AG04449 (cell line): ENCODE results near the gene PXMP4.
"Not testable (repeated sequence)": the region's sequence is repeated elsewhere in the genome, so short reads cannot be mapped to it uniquely, and the experiment has no call there.

Experiments used
- CTCF ChIA-PET: fragments of 350-600 bp; formaldehyde crosslinking; extraction: SDS; loops from one replicate; lab custom pipeline; 2021; ENCODE audit warnings: antibody characterized with exemption; lab: Yijun Ruan, JAX
- POLR2A ChIA-PET: fragments of 400-600, 350-600 bp; formaldehyde crosslinking; extraction: SDS; loops from one replicate; lab custom pipeline; 2020; ENCODE audit warnings: antibody characterized with exemption, inconsistent platforms; lab: Yijun Ruan, JAX
- DNase-seq: peaks from one replicate; pipeline ENCODE4 v3.0.0-alpha.2; 2010; ENCODE audit warnings: low read depth, low spot score
- H3K4me3 ChIP-seq: 2 replicates; pipeline ENCODE4 v1.5.1; 2011; ENCODE audit warnings: low read depth, mild to moderate bottlenecking, control low read depth, low read length
- CTCF ChIP-seq: IDR thresholded peaks from one replicate; pipeline ENCODE4 v1.5.1; 2011; ENCODE audit warnings: mild to moderate bottlenecking, moderate library complexity, low read length, control low read depth, inconsistent platforms; ENCODE audit not compliant: insufficient read depth; ENCODE audit errors: missing control alignments

Gene PXMP4

GRCh38 chr20:33761698-33762250 lies 41.7 kb upstream of the PXMP4 start:
- ChIA-PET POLR2A (no interaction called here), CTCF (no interaction called here)
- H3K4me3 ChIP-seq = no peak overlapping the region
- DNase-seq = no peak
- no peak for TF ChIP-seq CTCF

GRCh38 chr20:33757458-33757857 lies 37.3 kb upstream of the PXMP4 start:
- ChIA-PET POLR2A (no interaction called here), CTCF (interaction anchor here (1.2 kb wide), 1 partner anchor 23 kb away, joined by 3 read pairs; no protein-coding TSS in a partner anchor)
- no peak for TF ChIP-seq CTCF
- no peak overlapping the region for H3K4me3 ChIP-seq
- no peak for DNase-seq

- H3K4me3 ChIP-seq = no peak overlapping the region
- ChIA-PET POLR2A (no interaction called here), CTCF (interaction anchor here (1.2 kb wide), 1 partner anchor 23 kb away, joined by 3 read pairs; no protein-coding TSS in a partner anchor)
- DNase-seq = no peak
- no peak for TF ChIP-seq CTCF
Observed at GRCh38 chr20:33757046-33757445, 36.9 kb upstream of the PXMP4 start.

GRCh38 chr20:33755936-33756490 lies 35.9 kb upstream of the PXMP4 start:
- H3K4me3 ChIP-seq, CTCF ChIA-PET, POLR2A ChIA-PET, DNase-seq: not testable (repeated sequence)

GRCh38 chr20:33753763-33754162 lies 33.7 kb upstream of the PXMP4 start:
- ChIA-PET POLR2A (interaction anchor here (0.9 kb wide), 1 partner anchor 11 kb away, joined by 3 read pairs; no protein-coding TSS in a partner anchor), CTCF (interaction anchor here (0.6 to 1.6 kb wide), 3 partner anchors 17 to 87 kb away, joined by 3 read pairs; partner anchors contain the start of gene ACTL10)
- no peak for DNase-seq
- TF ChIP-seq CTCF = no peak
- no peak overlapping the region for H3K4me3 ChIP-seq

- H3K4me3 ChIP-seq = no peak overlapping the region
- TF ChIP-seq CTCF = no peak
- no peak for DNase-seq
- POLR2A ChIA-PET = no interaction called here
- CTCF ChIA-PET = interaction anchor here (1.2 to 1.6 kb wide), 2 partner anchors 17 to 87 kb away, joined by 3 read pairs; partner anchors contain the start of gene ACTL10
Observed at GRCh38 chr20:33753143-33753542, 33.0 kb upstream of the PXMP4 start.
